ENCODE measurements around the gene CDKN2D. TPM values are rescaled to one million over a fixed set of nuclear protein-coding genes. Genes with fewer than 3 reads are reported as not detected.

CDKN2D gene
- 10 to 100 TPM in 1 of 3 donors, 1 to 10 TPM in 2; 8.5 to 12.4 (median 8.9) TPM for polyA plus RNA-seq (ENCODE audit: insufficient read length in 3 of 3)
- long read RNA-seq, donor 1, transcript CDKN2D-202 (2 exons, 1,422 nt): major isoform, 6 of 8 reads
- long read RNA-seq, donor 1, partial matches to known transcripts: 0 of 8 reads
- long read RNA-seq, donor 1, other reads (novel, unspliced or antisense): 0 of 8 reads
- long read RNA-seq, donor 2, transcript CDKN2D-202 (2 exons, 1,422 nt): major isoform, 9 of 10 reads
- long read RNA-seq, donor 2, partial matches to known transcripts: 0 of 10 reads
- long read RNA-seq, donor 2, other reads (novel, unspliced or antisense): 0 of 10 reads
- long read RNA-seq, donor 3, transcript CDKN2D-202 (2 exons, 1,422 nt): major isoform, 6 of 6 reads
- long read RNA-seq, donor 3, partial matches to known transcripts: 0 of 6 reads
- long read RNA-seq, donor 3, other reads (novel, unspliced or antisense): 0 of 6 reads
- long read RNA-seq, donor 4, transcript CDKN2D-202 (2 exons, 1,422 nt): major isoform, 10 of 12 reads
- long read RNA-seq, donor 4, partial matches to known transcripts: 0 of 12 reads
- long read RNA-seq, donor 4, other reads (novel, unspliced or antisense): 0 of 12 reads
- long read RNA-seq, donor 5, transcript CDKN2D-202 (2 exons, 1,422 nt): major isoform, 5 of 6 reads
- long read RNA-seq, donor 5, partial matches to known transcripts: 0 of 6 reads
- long read RNA-seq, donor 5, other reads (novel, unspliced or antisense): 0 of 6 reads
- long read RNA-seq, donor 6, partial matches to known transcripts: 0 of 3 reads
- long read RNA-seq, donor 6, other reads (novel, unspliced or antisense): 0 of 3 reads
- long read RNA-seq, donor 7, transcript CDKN2D-202 (2 exons, 1,422 nt): major isoform, 12 of 14 reads
- long read RNA-seq, donor 7, partial matches to known transcripts: 0 of 14 reads
- long read RNA-seq, donor 7, other reads (novel, unspliced or antisense): 0 of 14 reads
- long read RNA-seq, donor 8, transcript CDKN2D-202 (2 exons, 1,422 nt): major isoform, 17 of 17 reads
- long read RNA-seq, donor 8, partial matches to known transcripts: 0 of 17 reads
- long read RNA-seq, donor 8, other reads (novel, unspliced or antisense): 0 of 17 reads
- long read RNA-seq, donor 9, transcript CDKN2D-202 (2 exons, 1,422 nt): major isoform, 14 of 14 reads
- long read RNA-seq, donor 9, partial matches to known transcripts: 0 of 14 reads
- long read RNA-seq, donor 9, other reads (novel, unspliced or antisense): 0 of 14 reads
- long read RNA-seq, donor 10, transcript CDKN2D-202 (2 exons, 1,422 nt): major isoform, 6 of 8 reads
- long read RNA-seq, donor 10, partial matches to known transcripts: 0 of 8 reads
- long read RNA-seq, donor 10, other reads (novel, unspliced or antisense): 0 of 8 reads
- long read RNA-seq, donor 11, transcript CDKN2D-202 (2 exons, 1,422 nt): major isoform, 5 of 7 reads
- long read RNA-seq, donor 11, partial matches to known transcripts: 0 of 7 reads
- long read RNA-seq, donor 11, other reads (novel, unspliced or antisense): 0 of 7 reads
- long read RNA-seq, donor 12, transcript CDKN2D-202 (2 exons, 1,422 nt): major isoform, 10 of 12 reads
- long read RNA-seq, donor 12, partial matches to known transcripts: 0 of 12 reads
- long read RNA-seq, donor 12, other reads (novel, unspliced or antisense): 0 of 12 reads
- long read RNA-seq, donor 13, partial matches to known transcripts: 0 of 4 reads
- long read RNA-seq, donor 13, other reads (novel, unspliced or antisense): 0 of 4 reads
- long read RNA-seq, donor 14: 0 reads
- long read RNA-seq, donor 15: 0 reads
- long read RNA-seq, donor 16, transcript CDKN2D-202 (2 exons, 1,422 nt): major isoform, 10 of 13 reads
- long read RNA-seq, donor 16, partial matches to known transcripts: 0 of 13 reads
- long read RNA-seq, donor 16, other reads (novel, unspliced or antisense): 0 of 13 reads

DNA sequence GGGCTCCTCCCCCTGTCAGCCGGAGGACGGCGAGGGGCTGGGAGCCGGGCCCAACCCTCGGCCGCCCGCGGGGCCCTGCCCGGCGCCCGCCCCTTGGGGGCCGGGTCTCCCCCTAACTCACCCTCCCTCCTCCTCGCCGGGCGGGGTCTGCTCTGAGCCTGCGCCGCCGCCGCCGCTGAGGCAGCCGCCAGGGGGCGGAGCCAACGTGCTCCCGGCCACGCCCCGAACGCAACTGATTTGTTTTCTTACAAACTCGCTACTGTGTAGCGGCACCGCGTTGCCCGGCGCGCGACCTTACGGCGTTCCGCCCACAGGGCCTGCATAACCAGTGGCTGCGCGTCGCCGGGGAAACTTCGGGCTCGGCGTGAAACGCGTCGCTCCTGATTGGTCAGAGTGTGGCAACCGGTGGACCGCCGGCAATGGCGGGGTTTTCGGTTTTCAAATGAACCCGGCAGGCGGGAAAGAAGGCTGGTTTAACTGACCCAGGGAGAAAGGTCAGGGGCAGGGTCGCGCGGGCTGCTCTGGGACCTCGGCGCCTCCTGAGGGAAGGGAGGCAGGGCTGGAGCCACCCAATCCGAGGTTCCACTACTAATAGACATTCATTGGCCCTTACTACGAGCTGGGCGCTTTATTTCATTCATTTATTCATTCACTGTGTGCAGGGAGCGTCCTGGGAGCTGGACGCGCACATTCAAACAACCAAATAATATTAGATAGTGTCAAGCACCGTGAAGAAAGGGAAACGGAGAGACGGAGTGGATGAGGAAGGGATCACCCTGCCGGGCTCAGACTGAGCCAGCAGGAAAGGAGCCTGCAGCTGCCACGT lies at the start of gene CDKN2D:
Gene CDKN2D (minus strand): TSS at position 154 of the 826 bp plus-strand sequence. CDS start 326 bp downstream, outside the sequence.
- DNase-seq: peak; percentile 99

DNA sequence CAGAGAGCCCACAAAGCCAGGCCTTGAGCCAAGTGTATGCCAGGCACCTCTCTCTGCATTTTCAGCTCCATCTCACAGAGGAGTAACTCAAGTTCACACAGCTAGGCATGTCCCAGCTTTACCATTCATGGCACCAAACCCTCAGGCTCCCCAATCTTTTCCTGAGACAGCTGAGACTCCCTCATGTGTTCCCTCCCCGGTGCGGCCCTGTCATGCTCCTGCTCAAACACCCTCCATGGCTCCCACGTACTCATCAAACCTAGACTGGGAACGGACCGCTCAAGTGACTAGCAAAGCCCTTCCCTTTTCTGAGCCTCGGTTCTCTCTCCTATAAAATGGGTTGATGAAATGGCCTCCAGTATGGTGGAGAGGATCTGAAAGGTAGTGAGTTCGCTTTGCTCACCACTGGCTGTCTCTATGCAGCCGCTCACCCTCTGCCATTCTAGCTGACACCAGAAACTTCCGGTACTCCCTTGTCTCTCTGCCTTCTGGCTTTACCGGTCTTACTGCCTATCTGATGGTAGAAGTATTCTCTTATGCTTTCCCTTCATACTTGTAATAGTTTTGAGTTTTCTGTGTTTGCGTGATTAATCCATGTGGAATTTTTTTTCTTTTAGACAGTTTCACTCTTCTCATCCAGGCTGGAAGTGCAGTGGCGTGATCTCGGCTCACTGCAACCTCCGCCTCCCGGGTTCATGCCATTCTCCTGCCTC lies 48.8 kb upstream of the CDKN2D start:
- no peak for DNase-seq

DNA sequence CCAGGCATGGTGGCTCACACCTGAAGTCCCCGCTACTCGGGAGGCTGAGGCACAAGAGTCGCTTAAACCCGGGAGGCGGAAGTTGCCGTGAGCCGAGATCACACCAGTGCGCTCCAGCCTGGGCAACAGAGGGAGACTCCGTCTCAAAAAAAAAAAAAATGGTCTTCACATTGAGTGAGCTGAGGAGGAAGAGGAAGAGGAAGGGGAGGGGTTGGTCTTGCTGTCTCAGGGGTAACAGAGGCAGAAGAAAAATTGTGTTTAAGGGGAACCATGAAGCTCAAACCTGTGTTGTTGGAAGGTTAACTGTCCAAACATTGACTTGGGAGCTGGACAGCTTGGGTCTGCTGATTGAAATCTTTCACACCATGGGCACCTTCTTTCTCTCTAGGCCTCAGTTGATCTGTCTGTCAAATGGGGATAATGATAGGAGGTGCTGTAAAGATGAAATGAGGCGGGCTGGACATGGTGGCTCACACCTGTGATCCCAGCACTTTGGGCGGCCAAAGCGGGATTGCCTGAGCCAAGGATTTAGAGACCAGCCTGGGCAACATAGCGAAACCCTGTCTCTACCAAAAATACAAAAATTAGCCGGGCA lies 46.7 kb upstream of the CDKN2D start:
- DNase-seq: no peak

DNA sequence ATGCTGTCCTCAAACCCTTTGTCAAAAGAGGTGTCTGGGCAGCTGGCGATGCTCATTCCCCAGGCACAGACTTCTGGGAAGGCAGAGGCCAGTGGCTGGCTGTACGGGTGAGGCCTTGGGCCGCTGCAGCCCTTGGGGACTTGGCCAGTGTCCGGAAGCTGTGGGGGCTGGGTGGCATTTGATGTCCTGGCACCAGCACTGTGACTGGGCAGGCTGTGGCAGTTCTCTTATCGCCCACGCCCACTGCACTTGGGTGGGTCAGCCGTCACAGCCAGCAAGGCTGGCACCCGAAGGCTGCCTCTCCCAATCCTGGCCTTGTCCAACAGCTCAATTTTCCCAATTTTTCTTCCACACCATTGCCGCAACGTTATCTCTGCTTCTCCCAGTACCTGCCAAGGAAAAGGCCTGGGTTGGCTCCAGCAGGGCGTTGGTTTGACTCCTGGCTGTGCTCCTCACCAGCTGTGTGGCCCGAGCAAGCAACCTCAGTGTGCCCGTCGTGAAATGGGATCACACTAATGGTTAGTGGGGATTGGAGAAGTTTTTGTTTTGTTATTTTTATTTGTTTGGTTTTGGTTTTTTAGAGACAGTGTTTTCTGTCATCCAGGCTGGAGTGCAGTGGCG lies 43.8 kb upstream of the CDKN2D start:
- no peak for DNase-seq

DNA sequence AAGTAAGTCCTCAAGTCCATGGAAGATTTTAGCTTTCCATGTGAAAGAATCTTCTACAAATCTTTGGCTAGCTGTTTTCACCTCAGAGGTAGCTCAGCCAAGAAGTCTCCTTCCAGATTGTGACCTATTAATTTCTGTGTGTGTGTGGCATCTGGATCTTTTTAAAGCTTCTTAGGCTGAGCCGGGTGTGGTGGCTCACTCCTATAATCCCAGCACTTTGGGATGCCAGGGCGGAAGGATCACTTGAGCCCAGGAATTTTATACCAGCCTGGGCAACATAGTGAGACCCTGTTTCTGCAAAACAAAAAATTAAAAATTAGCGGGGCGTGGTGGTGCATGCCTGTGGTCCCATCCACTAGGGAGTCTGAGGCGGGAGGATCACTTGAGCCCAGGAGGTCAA lies 43.1 kb upstream of the CDKN2D start:
- DNase-seq: no peak

DNA sequence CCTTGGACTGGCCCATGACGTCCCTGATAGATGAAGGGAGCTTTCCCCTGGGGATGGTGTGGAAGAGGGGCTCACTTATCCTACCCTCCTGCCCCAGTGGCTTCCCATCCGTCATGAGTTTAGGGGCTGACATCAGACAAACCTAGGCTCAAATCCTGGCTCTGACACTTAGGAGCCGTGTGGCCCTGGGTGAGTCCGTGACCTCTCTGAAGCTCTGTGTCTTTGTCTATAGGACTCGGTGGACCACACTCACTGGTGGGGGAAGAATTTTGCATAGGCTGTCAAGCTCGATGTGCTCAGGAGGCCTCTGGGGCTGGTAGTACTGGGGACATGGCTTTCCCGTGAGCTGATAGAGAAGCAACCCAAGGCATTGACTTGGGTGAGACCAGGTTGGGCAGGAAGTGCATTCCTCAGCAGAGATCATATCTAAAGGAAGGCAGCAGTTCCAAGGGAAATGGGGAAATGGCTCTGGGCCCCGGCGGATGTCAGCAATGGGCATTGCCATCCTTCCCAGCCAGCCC lies 35.7 kb upstream of the CDKN2D start:
- no peak for DNase-seq

DNA sequence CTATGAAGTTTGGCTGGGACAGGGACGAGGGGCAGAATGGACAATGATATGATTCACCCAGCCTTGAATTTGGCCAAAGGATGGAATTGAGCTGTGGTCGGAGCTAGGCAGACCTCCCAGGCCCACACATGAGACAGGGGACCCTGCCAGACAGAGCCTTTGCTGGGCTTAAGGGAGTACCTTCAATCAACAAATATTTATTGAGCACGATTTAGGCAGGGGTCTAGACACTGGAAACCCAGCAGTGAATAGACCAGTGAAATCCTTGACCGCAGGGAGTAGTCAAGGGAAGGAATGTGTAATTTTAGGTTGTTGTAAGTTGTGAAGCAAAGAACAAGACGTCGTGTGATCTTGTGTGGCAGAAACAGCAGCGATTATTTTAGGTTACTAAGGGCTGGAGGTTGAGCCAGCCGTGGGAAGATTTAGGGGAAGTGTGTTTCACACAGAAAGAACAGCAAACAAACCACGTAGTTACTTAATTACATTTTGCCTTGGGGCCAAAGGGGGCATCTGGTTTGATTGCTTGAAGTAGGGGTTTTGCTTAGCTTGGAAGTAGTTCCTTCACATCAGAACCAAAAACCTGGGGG lies 35.2 kb upstream of the CDKN2D start:
- DNase-seq: no peak

DNA sequence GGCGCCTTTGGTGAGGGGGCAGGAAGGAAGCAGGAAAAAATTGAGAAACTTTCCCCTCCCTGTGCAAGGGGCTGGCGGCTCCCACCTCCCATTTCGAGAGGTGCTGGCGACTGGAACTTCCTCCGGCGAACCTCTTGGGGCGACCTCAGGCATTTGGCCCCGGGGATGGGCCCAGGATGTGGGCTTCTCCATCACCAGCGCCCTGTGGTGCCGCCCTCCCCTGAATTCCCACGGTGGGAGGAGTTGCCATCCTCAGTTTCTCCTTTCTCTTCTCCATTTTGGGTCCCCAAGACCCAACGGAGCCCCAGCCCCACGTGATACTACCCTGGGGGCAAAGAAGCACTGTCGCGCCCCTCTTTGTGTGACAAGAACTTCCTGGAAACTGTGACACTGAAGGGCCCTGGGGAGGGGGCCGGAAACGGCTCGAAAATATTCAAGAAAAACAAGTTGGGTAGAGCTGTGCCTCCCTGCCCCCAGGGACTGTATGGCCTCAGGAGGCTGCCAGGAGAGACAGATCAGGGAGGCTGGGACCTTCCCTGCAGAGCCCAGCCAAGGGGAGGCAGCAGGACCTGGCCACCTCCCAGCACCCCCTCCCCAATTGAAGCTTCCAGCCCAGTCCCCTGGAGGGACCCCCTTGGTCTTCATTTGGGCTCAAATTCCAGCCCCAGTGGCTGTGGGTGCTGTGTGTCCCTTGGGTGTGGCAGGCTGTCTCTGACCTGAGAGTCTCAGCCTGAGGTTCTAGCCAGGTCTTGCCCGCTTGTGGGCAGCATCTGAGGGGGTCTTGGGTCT lies 34.5 kb upstream of the CDKN2D start:
- no peak for DNase-seq

DNA sequence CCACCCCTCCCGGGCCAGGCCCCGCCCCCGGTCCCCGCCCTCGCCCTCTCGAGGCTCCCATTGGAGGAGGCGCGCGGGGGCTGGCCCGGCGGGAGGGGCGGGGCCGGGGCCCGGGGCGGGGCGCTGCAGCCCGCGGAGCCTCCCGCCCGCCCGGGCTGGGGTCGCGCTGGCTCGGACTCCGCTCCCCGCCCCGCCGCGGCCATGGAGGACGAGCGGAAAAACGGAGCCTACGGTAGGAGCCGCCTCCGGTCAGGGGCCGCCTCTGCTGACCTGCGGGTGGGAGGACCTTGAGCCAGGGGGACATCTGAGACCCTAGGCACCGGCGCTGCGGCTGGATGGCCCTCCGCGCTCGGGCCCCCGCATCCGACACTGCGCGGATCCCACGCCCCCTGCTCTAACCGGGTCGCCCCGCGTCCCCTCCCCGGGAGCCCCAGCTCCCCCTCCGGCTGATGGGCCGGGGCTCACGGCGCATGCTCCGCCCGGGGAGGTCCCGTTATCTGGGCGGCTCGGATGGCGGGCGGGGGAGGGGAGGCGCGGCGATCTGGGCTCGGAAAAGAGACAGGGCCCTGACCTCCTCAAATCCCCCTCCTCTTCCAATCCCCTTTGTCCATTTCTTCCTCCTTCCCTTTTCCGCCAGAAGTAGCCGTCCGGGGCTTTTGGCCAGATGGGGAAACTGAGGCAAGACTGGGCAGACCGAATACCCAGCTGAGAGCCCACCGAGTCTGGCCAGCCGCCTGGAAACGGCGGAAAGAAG lies 33.7 kb upstream of the CDKN2D start:
- peak; percentile 73 for DNase-seq

DNA sequence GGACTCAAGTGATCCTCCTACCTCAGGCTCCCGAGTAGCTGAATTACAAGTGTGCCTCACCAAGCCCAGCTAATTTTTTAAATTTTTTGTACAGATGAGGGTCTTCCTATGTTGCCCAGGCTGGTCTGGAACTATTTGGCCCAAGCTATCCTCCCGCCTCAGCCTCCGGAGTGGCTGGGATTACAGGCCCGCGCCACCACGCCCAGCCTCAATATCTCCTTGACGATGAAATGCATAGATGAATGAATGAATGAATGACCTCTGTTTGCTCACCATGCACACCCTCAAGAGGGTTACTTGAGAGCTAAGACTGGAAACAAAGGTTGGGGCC lies 33.2 kb upstream of the CDKN2D start:
- no peak for DNase-seq

DNA sequence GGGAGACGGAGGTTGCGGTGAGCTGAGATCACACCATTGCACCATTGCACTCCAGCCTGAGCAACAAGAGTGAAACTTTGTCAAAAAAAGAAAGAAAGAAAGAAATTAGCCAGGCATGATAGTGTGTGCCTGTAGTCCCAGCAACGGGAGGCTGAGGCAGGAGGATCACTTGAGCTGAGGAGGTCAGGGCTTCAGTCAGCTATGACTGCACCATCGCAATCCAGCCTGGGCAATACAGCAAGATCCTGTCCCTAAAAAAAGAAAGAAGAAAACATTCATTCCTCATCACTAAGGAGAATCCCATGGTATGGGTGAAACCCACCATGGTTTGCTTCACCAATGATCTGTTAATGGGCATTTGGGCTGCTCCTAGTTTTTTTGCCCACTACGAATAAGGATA lies 31.4 kb upstream of the CDKN2D start:
- DNase-seq: no peak

DNA sequence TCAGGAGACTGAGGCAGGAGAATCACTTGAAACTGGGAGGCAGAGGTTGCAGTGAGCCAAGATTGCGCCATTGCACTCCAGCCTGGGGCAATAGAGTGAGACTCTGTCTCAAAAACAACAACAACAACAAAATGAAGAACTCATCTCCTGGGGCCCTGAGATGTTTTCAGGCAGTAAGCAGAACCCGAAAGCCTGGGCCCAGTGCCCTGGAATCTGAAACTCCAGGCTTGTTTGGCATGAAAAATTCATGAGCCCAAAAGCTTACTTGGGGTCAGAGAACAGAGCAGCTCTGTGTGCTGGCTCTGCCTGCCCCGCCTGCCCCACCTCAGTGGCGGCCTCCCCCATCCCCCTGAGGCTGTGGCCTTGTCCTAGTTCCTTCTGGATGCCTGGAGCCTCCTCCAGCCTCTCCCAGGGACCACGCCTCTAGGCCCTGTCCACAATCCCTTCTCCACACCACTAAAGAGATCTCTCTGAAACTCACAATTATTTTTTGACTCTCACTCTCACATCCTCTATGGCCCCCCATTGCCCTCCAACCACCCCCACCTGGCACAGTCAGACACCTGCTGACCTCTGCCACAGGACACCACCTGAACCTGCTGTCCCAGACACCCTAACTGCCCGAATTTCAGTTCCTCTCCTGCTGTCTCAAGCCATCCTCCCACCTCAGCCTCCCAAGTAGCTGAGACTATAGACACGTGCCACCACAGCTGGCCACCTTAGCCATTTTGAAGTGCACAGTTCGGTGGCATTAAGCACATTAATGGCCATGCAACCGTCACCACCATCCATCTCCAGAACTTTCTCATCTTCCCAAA lies 25.2 kb upstream of the CDKN2D start:
- DNase-seq: no peak

DNA sequence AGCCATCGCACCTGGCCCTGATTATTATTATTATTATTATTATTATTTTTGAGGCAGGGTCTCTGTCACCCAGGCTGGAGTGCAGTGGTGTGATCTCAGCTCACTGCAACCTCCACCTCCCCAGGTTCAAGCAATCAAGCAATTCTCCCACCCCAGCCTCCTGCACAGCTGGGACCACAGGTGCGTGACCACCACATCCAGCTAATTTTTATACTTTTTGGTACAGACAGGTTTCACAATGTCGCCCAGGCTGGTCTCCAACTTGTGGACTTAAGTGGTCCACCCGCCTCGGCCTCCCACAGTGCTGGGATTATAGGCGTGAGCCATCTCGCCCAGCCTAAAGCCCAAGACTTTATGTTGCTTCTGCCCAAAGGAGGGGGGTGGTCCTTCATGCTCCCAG lies 24.4 kb upstream of the CDKN2D start:
- DNase-seq: no peak

DNA sequence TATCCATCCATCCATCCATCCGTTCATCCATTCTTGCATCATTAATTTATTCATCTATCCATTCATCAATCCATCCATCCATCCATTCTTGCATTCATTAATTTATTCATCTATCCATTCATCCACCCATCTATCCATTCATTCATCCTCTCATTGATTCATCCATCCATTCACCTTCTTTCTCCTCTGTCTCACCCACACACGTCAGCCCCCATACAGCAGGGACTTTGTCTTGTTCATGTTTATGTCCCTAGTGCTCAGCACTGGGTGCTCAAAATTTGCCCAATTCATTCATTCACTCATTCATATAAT lies 19.0 kb upstream of the CDKN2D start:
- DNase-seq: no peak
